ENCODE results near the gene NOL12. TPM values are rescaled to one million over a fixed set of nuclear protein-coding genes. Genes with fewer than 3 reads are reported as not detected.

NOL12 gene
- total RNA-seq, 1 experiment from 2014 or later: 31.4 TPM

DNA sequence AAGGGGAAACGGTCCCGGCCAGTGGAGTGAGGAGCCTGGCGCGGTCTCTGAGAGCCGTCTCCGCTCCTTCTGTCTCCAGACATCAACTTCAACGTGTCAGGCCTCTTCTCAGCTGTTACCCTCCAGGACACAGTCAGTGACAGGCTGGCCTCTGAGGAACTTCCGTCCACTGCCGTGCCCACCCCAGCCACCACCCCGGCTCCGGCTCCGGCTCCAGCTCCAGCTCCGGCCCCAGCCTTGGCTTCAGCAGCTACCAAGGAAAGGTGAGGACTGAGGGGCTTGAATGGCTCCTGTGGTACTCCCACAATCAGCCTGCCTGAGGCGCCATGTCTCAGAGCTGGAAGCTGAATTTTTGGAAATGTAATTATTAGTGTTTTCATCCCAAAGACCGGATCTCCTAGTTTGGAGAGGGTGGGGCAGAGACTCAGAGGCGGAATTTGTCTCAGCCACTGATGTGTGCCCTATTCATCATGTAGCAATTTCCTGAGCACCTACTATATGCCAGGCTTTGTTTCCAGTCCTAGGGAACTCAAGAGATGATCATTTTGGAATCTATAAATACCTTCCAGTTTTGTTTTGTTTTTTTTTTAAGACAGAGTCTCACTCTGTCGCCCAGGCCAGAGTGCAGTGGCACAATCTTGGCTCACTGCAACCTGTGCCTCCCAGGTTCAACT, 35.5 kb upstream of the NOL12 start (continued):
- TF ChIP-seq EZH2phosphoT487 (IDR thresholded peaks at IDR 0.05; ENCODE audit: borderline replicate concordance): no peak
- TF ChIP-seq, protein P1, sequence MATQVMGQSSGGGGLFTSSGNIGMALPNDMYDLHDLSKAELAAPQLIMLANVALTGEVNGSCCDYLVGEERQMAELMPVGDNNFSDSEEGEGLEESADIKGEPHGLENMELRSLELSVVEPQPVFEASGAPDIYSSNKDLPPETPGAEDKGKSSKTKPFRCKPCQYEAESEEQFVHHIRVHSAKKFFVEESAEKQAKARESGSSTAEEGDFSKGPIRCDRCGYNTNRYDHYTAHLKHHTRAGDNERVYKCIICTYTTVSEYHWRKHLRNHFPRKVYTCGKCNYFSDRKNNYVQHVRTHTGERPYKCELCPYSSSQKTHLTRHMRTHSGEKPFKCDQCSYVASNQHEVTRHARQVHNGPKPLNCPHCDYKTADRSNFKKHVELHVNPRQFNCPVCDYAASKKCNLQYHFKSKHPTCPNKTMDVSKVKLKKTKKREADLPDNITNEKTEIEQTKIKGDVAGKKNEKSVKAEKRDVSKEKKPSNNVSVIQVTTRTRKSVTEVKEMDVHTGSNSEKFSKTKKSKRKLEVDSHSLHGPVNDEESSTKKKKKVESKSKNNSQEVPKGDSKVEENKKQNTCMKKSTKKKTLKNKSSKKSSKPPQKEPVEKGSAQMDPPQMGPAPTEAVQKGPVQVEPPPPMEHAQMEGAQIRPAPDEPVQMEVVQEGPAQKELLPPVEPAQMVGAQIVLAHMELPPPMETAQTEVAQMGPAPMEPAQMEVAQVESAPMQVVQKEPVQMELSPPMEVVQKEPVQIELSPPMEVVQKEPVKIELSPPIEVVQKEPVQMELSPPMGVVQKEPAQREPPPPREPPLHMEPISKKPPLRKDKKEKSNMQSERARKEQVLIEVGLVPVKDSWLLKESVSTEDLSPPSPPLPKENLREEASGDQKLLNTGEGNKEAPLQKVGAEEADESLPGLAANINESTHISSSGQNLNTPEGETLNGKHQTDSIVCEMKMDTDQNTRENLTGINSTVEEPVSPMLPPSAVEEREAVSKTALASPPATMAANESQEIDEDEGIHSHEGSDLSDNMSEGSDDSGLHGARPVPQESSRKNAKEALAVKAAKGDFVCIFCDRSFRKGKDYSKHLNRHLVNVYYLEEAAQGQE (IDR thresholded peaks at IDR 0.05; ENCODE audit: low read depth): no peak
- no peak for TF ChIP-seq YY1 (IDR thresholded peaks at IDR 0.05; ENCODE audit: extremely low read depth, insufficient replicate concordance, low read depth, low read length)
- TF ChIP-seq POLR2AphosphoS5 (IDR thresholded peaks at IDR 0.05; ENCODE audit: low read depth, low read length): no peak
- TF ChIP-seq, protein P2, sequence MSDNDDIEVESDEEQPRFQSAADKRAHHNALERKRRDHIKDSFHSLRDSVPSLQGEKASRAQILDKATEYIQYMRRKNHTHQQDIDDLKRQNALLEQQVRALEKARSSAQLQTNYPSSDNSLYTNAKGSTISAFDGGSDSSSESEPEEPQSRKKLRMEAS (IDR thresholded peaks at IDR 0.05): no peak

DNA sequence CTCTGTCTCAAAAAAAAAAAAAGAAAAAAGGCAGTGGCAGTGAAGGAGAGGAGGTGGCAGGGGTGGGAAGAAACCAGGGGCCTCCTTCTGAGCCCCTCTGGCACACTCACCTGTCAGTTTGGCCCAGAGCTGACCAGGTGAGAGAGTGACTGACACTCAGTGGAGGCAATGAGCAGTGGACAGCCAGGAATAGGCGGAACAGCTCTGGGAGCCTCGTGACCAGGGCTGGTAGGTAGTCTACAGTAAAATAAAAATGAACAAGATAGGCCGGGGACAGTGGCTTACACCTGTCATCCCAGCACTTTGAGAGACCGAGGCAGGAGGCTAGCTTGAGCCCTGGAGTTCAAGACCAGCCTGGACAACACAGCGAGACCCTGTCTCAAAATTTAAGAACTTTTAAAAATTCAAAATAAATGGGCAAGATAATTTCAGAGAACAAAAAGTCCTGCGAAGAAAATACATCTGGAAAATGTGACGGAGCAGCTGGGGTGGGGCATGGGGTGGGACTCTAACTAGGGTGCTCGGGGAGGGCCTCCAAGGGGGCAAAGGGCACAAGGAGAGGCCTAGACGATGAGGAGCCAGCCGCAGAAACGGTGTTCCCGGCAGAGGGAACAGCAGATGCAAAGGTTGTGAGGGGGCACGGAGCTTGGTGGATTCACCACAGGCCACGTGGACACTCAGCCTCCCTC, 31.4 kb upstream of the NOL12 start:
- DNase-seq (ENCODE audit: low read depth, low spot score): no peak
- no peak overlapping the region for H2AFZ ChIP-seq (ENCODE audit: low read depth, low read length, poor library complexity, severe bottlenecking)
- ChIA-PET RAD21 (ENCODE audit: low non-redundant PET in 1 of 2, low total read pairs in 2 of 2, uncharacterized antibody in 2 of 2, unreplicated experiment in 2 of 2) (interaction anchor here in 1 of 2 experiments (0.6 kb wide), 1 partner anchor 27 kb away, joined by 5 read pairs; no protein-coding TSS in a partner anchor), CTCF (no interaction called here), POLR2A (no interaction called here)
- no peak overlapping the region for H3K4me3 ChIP-seq (replicated peaks in 1 of 2; ENCODE audit: low read depth in 1 of 2, low read length in 2 of 2)
- H3K9me3 ChIP-seq (ENCODE audit: control insufficient read depth in 1 of 2, insufficient read depth in 1 of 2, low read depth in 1 of 2, low read length in 2 of 2): no peaks in the 10 kb centered on the region
- no peak overlapping the region for H3K27ac ChIP-seq (ENCODE audit: low read depth, low read length)
- ATAC-seq: no peak
- H3K4me2 ChIP-seq (ENCODE audit: low read length): no peak overlapping the region
- H3K9me2 ChIP-seq (ENCODE audit: insufficient read depth): no peaks in the 10 kb centered on the region
- H4K20me1 ChIP-seq (ENCODE audit: insufficient read depth): no peaks in the 10 kb centered on the region
- peaks cover 6 to 16% of the 10 kb centered on the region in 2 experiments; a peak in 3 of 4 replicates for H3K4me1 ChIP-seq (ENCODE audit: control insufficient read depth in 1 of 2, insufficient read depth in 2 of 2, low read length in 2 of 2)
- intact Hi-C loops (cut with micrococcal nuclease): no loop called here
- no TSS peak for BruUV-seq (replicated peaks)
- H3K27me3 ChIP-seq (ENCODE audit: insufficient read depth, low read length): no peaks in the 10 kb centered on the region
- peaks cover 18 to 23% of the 10 kb centered on the region in 2 experiments; a peak in 3 of 4 replicates for H3K36me3 ChIP-seq (ENCODE audit: control insufficient read depth in 1 of 2, insufficient read depth in 2 of 2, low read length in 2 of 2)
- no peak overlapping the region for H3K9ac ChIP-seq (ENCODE audit: low read length)
- H3K79me2 ChIP-seq (ENCODE audit: insufficient read depth, low read length): peaks cover 7% of the 10 kb centered on the region
- TF ChIP-seq EZH2 (IDR thresholded peaks at IDR 0.05): no peak
- TF ChIP-seq ZFX (IDR thresholded peaks at IDR 0.05): no peak
- no peak for TF ChIP-seq EZH2phosphoT487 (IDR thresholded peaks at IDR 0.05; ENCODE audit: borderline replicate concordance)
- no peak for TF ChIP-seq YY1 (IDR thresholded peaks at IDR 0.05; ENCODE audit: extremely low read depth, insufficient replicate concordance, low read depth, low read length)
- TF ChIP-seq, protein P2 (IDR thresholded peaks at IDR 0.05): no peak
- TF ChIP-seq CBX3 (IDR thresholded peaks at IDR 0.05; ENCODE audit: low read depth): no peak
- TF ChIP-seq RAD21 (IDR thresholded peaks at IDR 0.05; ENCODE audit: low read depth): no peak
- TF ChIP-seq CEBPB (IDR thresholded peaks at IDR 0.05; ENCODE audit: low read depth): no peak
- no peak for TF ChIP-seq SP1 (IDR thresholded peaks at IDR 0.05; ENCODE audit: low read depth)
- TF ChIP-seq JUND (IDR thresholded peaks at IDR 0.05): no peak
- TF ChIP-seq POLR2A (IDR thresholded peaks at IDR 0.05; ENCODE audit: borderline replicate concordance, extremely low read depth, insufficient read depth, insufficient read length): no peak
- TF ChIP-seq, protein P3, sequence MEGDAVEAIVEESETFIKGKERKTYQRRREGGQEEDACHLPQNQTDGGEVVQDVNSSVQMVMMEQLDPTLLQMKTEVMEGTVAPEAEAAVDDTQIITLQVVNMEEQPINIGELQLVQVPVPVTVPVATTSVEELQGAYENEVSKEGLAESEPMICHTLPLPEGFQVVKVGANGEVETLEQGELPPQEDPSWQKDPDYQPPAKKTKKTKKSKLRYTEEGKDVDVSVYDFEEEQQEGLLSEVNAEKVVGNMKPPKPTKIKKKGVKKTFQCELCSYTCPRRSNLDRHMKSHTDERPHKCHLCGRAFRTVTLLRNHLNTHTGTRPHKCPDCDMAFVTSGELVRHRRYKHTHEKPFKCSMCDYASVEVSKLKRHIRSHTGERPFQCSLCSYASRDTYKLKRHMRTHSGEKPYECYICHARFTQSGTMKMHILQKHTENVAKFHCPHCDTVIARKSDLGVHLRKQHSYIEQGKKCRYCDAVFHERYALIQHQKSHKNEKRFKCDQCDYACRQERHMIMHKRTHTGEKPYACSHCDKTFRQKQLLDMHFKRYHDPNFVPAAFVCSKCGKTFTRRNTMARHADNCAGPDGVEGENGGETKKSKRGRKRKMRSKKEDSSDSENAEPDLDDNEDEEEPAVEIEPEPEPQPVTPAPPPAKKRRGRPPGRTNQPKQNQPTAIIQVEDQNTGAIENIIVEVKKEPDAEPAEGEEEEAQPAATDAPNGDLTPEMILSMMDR (IDR thresholded peaks at IDR 0.05 in 2 of 3, conservative IDR thresholded peaks at IDR 0.05 in 1 of 3; ENCODE audit: borderline replicate concordance in 1 of 3, insufficient read depth in 1 of 3, low read depth in 2 of 3, low read length in 2 of 3): no peak
- no peak for TF ChIP-seq FOSL1 (IDR thresholded peaks at IDR 0.05; ENCODE audit: low read depth)

Data from HCT116 (cell line).